Pancreas (tissue), 10 donors: ENCODE measurements around the gene PITPNC1. TPM values are rescaled to one million over a fixed set of nuclear protein-coding genes. Genes with fewer than 3 reads are reported as not detected.

Source experiments
- ATAC-seq, 4 donors: fragments of 200-7000 bp; cut with Tn5 transposase; one replicate each; pipeline versions ENCODE4 v1.8.0 to v1.9.1; 2020; ENCODE audit warnings: mild to moderate bottlenecking in 4 of 4, moderate library complexity in 4 of 4
- DNase-seq, 6 donors: peaks; one replicate each; pipeline ENCODE4 v3.0.0-alpha.2; 2020
- FAIRE-seq: peaks from 2 replicates; lab custom pipeline; 2012; peaks lifted over from hg19 to GRCh38; lab: Jason Lieb, UNC
- H3K27ac ChIP-seq, 4 donors: fragments of 200-600 bp; sonication (generic); 1 replicate in 3 of 4; 2 replicates in 1 of 4; pipeline versions ENCODE4 v1.5.0 to v1.8.0; 2020
- H3K27me3 ChIP-seq, 4 donors: fragments of 200-600 bp; one replicate each; pipeline ENCODE4 v1.8.0; 2021
- H3K36me3 ChIP-seq, 3 donors: fragments of 200-600 bp; sonication (generic) in 1 of 3; one replicate each; pipeline versions ENCODE4 v1.5.0 to v1.8.0; 2020 to 2021
- H3K4me1 ChIP-seq, 3 donors: fragments of 200-600 bp; one replicate each; pipeline ENCODE4 v1.8.0; 2021
- H3K4me3 ChIP-seq, 4 donors: fragments of 200-600 bp; sonication (generic) in 2 of 4; one replicate each; pipeline versions ENCODE4 v1.5.0 to v1.8.0; 2020 to 2021
- H3K9me3 ChIP-seq, 4 donors: fragments of 200-600 bp; one replicate each; pipeline ENCODE4 v1.8.0; 2021
- CTCF ChIP-seq, 4 donors: fragments of 200-600 bp; sonication (generic) in 3 of 4; IDR thresholded peaks; one replicate each; pipeline versions ENCODE4 v1.5.0 to v1.8.0; 2021; ENCODE audit warnings: antibody characterized with exemption in 4 of 4
- WGBS, 2 donors: extraction: QIAGEN DNeasy Blood & Tissue Kit; methylation state at CpG; one replicate each; pipeline ENCODE4 v1.1.7; 2013; 5-methylcytosine and 5-hydroxymethylcytosine counted together
- intact Hi-C, 3 donors: fragments of 100-400 bp; cut with DNase I; formaldehyde crosslinking; loops; one replicate each; pipeline versions ENCODE4 v1.11.1 to v1.14.2; 2022
- polyA plus RNA-seq, 2 donors: library from polyadenylated mRNA; stranded (reverse); fragments of 200-250 nt; gene quantifications; one replicate each; pipeline ENCODE4 v1.2.3, GENCODE V29; 2013
- total RNA-seq, 6 donors: library from RNA; stranded (reverse); fragmentation: NEBNext Ultra II Directional in 4 of 6; extraction: Animal tissue kit (Norgen Biotek cat#: 25700) in 4 of 6; gene quantifications; one replicate each; pipeline versions ENCODE4 v1.2.1 to v1.2.4, GENCODE V29; 2021 to 2023
- donor health status: healthy with polysubstance abuse.
- donor health status: DM: no; HTN: no; CAD: no; lungs with moderate emphysema.
- donor health status: DM: no; HTN: no; CAD: no.
- donor health status: control.
- donor health status: control.
- donor health status: Bipolar disorder and iron deficiency.
- donor health status: DM: yes; HTN: yes; CAD: no.
- donor health status: DM: no; HTN: no; CAD: no.
- donor health status: DM: no; HTN: no; CAD: no.
- donor health status: DM: yes; HTN: yes; CAD: no.

The PITPNC1 gene
- total and polyA plus RNA-seq, 8 donors: 9.5 to 28.8 (median 24.4) TPM

DNA sequence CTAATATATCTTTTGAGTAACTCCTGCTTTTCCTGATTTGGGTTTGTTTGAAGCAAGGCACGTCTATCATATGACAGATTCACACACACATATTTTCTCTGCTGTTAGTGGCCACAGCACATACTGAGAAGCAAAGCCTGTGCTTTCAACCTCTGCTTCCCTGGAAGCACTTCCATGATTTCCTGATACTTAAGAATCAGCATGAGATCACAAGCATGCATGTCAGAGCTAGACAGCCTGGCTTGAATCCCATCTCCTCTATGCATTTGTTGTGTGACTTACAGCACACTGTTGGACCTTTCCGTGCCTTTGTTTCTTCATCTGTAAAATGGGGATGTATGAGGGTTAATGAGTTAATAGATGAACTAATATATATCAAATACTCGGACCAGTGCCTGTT lies 189.6 kb downstream of the PITPNC1 start:
- Histone ChIP-seq H3K4me1 (peaks cover 0 to 11% (median 0%) of the 10 kb centered on the region in 3 donors), H3K4me3 (no peak overlapping the region), H3K27me3 (no peaks in the 10 kb centered on the region), H3K9me3 (no peaks in the 10 kb centered on the region), H3K27ac (no peak overlapping the region), H3K36me3 (no peaks in the 10 kb centered on the region)
- intact Hi-C loops: no loop called here
- ATAC-seq (no peak), DNase-seq (no peak), FAIRE-seq (no peak)
- TF ChIP-seq CTCF (IDR thresholded peaks at IDR 0.05): no peak
- WGBS, 2 donors: 64 to 88% methylated on average over 3 of the region's 3 CpGs

DNA sequence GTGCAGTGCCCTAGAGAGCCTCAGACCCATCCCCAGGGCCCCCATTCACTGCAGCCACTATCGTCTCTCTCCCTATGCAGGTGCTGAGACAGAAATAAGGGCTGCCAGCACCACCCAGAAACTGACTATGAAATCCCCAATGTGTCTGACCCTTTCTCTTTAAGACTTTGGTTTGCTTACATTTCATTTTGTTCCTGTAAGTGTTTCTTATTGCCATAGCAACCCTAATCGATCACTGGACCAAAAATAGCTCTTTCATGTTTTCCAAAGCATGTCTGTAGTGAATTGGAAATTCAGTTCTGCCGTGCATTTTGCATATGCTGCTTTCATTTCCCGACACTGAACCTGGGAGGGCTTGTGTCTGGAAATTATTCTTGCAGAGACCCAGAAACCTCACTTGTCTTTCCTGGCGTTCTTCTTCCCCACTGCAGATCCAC lies 192.0 kb downstream of the PITPNC1 start:
- 24 to 37% methylated on average over 5 of the region's 5 CpGs for WGBS, 2 donors
- H3K4me3 ChIP-seq: no peak overlapping the region
- ATAC-seq (peak; percentile 36 to 61 (median 48)), FAIRE-seq (no peak), DNase-seq (no peak)
- intact Hi-C loops: no loop called here
- H3K27ac ChIP-seq: peak overlapping the region in 1 of 4 donors; percentile 22
- no peaks in the 10 kb centered on the region for H3K27me3 ChIP-seq
- TF ChIP-seq CTCF (IDR thresholded peaks at IDR 0.05): no peak
- no peaks in the 10 kb centered on the region for H3K36me3 ChIP-seq
- no peaks in the 10 kb centered on the region for H3K9me3 ChIP-seq
- H3K4me1 ChIP-seq: peaks cover 0 to 11% (median 0%) of the 10 kb centered on the region in 3 donors

- intact Hi-C loops: no loop called here
- no peak overlapping the region for H3K27ac ChIP-seq
- no peaks in the 10 kb centered on the region for H3K36me3 ChIP-seq
- H3K4me3 ChIP-seq: no peak overlapping the region
- H3K4me1 ChIP-seq: peaks cover 0 to 11% (median 0%) of the 10 kb centered on the region in 3 donors
- FAIRE-seq (no peak), DNase-seq (no peak), ATAC-seq (peak in 2 of 4 donors; percentile 19 to 49)
- no peaks in the 10 kb centered on the region for H3K27me3 ChIP-seq
- 89 to 91% methylated on average over 6 of the region's 6 CpGs for WGBS, 2 donors
- no peaks in the 10 kb centered on the region for H3K9me3 ChIP-seq
- TF ChIP-seq CTCF (IDR thresholded peaks at IDR 0.05): no peak
Measured at GRCh38 chr17:67569873-67570272, 192.8 kb downstream of the PITPNC1 start.

- DNase-seq: no peak
- WGBS, 2 donors: 88 to 93% methylated on average over 1 of the region's 1 CpG
Measured at GRCh38 chr17:67570797-67571196, 193.7 kb downstream of the PITPNC1 start.

More at GRCh38 chr17:67570797-67571196, 193.7 kb downstream of the PITPNC1 start:
- Histone ChIP-seq H3K4me1 (peaks cover 0 to 11% (median 0%) of the 10 kb centered on the region in 3 donors), H3K9me3 (no peaks in the 10 kb centered on the region), H3K27ac (no peak overlapping the region), H3K36me3 (no peaks in the 10 kb centered on the region), H3K4me3 (no peak overlapping the region), H3K27me3 (no peaks in the 10 kb centered on the region)
- no peak for ATAC-seq
- no peak for FAIRE-seq
- intact Hi-C loops: no loop called here
- no peak for TF ChIP-seq CTCF (IDR thresholded peaks at IDR 0.05)
